T-helper 17 cell (primary cell): Measurements from ENCODE around the gene SUSD3. TPM values are rescaled to one million over a fixed set of nuclear protein-coding genes. Genes with fewer than 3 reads are reported as not detected.

ENCODE experiments used
- ATAC-seq: fragments of 150-1000 bp; cut with Tn5 transposase; 2 replicates; pipeline ENCODE4 v1.10.0; 2021; ENCODE audit warnings: mild to moderate bottlenecking, moderate library complexity
- DNase-seq, 3 donors: peaks; one replicate each; pipeline versions ENCODE4 v3.0.0 to v3.0.0-alpha.2; 2020 to 2021
- H3K9me3 ChIP-seq: one replicate; pipeline ENCODE4 v1.7.0; 2013; ENCODE audit warnings: low read length, mild to moderate bottlenecking; ENCODE audit not compliant: control insufficient read depth, poor library complexity, severe bottlenecking
- H3K27ac Mint-ChIP-seq: one replicate; pipeline ENCODE4 v1.8.0; 2022; ENCODE audit warnings: mild to moderate bottlenecking, moderate library complexity, mixed read lengths
- H3K27me3 Mint-ChIP-seq: one replicate; pipeline ENCODE4 v1.8.0; 2022; ENCODE audit warnings: mixed read lengths
- H3K36me3 Mint-ChIP-seq: one replicate; pipeline ENCODE4 v1.8.0; 2022; ENCODE audit warnings: low read depth, mixed read lengths
- H3K4me1 Mint-ChIP-seq: one replicate; pipeline ENCODE4 v1.8.0; 2022; ENCODE audit warnings: mild to moderate bottlenecking, mixed read lengths
- H3K4me3 Mint-ChIP-seq: one replicate; pipeline ENCODE4 v1.8.0; 2022; ENCODE audit warnings: mild to moderate bottlenecking, moderate library complexity, mixed read lengths
- total RNA-seq, 4 donors: library from RNA in 2 of 4; stranded (reverse) in 2 of 4; gene quantifications; one replicate each; pipeline ENCODE4 v1.2.3 and lab custom pipeline; 2022 to 2026

The SUSD3 gene
- total RNA-seq, 2 donors from 2014 or later = 47.2 to 62.3 TPM

DNA sequence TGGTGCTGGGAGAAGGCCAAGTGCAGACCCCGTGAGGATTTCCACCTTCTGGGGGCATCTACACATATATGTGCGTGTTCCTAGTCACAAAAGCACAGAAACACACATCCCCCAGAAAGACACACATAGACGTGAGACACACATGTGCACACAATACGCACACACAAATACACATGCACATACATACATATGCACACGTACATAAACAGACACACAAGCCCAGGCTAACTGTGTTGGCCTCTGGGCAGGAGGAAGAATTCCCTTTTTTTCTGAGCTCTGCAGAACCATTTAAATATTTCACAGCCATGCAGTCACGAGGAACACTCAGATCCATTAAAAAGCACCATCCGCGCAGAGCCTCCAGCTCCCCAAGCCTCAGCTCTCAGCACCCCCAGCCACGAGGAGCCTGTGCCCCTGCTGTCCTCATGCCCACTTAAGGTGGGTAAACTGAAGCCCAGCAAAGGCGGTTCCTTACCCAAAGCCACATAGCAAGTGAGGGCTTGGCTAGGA is 70.3 kb downstream of the SUSD3 start:
- H3K4me3 Mint-ChIP-seq = peak overlapping the region; percentile 67
- no peaks in the 10 kb centered on the region for H3K27me3 Mint-ChIP-seq
- no peaks in the 10 kb centered on the region for H3K9me3 ChIP-seq
- peak overlapping the region; percentile 87 for H3K27ac Mint-ChIP-seq
- no peak for ATAC-seq
- H3K36me3 Mint-ChIP-seq = no peaks in the 10 kb centered on the region
- DNase-seq = no peak
- peaks cover 71% of the 10 kb centered on the region for H3K4me1 Mint-ChIP-seq

DNA sequence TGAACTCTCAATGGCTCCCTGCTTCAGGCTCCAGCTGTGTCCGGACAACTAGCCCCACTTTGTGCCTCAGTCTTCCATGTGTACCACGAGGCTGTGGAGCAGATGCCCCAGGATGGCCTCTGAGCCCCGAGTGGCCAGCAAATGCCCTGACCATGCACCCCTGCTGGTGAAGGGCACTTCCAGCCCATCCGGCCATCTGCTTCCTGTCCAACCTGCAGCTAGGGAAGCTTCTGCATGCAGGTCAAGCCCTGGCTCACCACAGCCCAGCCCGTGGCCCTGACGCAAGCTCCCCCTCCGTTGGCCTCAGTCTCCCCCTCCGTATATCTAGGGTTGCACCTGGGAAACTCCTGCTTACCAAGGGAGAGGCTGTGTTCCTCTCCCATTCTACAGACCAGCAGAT is 70.8 kb downstream of the SUSD3 start:
- no peaks in the 10 kb centered on the region for H3K36me3 Mint-ChIP-seq
- peak overlapping the region; percentile 19 for H3K4me3 Mint-ChIP-seq
- no peak for DNase-seq
- H3K27ac Mint-ChIP-seq = peak overlapping the region; percentile 87
- ATAC-seq = no peak
- H3K9me3 ChIP-seq = no peaks in the 10 kb centered on the region
- H3K27me3 Mint-ChIP-seq = no peaks in the 10 kb centered on the region
- H3K4me1 Mint-ChIP-seq = peaks cover 69% of the 10 kb centered on the region

DNA sequence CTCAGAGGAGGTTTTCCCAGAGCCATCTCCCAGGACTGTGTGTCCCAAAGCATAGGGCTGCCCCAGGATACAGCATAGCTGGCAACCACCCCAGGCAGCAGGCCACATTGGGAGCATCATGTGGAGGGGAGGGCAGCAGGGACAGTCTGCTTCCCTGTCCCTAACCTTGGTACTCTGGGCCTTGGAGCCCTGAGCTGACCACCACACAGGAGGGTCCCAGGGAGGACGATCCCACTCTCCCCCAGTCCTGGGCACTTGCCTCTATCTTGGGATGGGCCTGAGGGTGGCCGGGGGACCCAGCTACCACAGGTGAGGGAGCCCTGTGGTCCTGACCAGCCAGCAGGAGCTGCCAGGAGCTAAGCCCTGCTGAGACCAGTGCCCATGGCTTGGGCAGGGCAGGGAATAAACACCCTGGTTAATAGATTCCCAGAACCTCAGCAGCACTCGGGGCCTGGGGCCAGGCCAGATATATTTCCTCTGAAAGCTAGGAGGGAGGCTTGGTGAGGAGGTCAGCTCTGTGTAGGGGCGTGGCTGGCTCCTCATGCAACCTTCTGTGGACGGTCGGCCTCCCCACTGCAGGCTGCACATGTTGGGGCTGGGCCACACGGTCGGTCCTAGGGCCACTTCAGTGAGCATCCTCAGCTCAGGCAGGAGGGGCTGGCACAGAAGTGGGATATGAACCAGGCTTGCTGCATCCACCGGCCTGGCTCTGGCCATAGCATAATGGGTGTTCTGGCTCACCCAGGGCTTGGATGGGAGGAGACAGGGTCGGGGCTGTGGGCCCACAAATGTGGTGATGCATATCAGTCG is 71.4 kb downstream of the SUSD3 start:
- Mint-ChIP-seq H3K27ac (peak overlapping the region; percentile 98), H3K36me3 (no peaks in the 10 kb centered on the region), H3K27me3 (no peaks in the 10 kb centered on the region), H3K4me1 (peaks cover 73% of the 10 kb centered on the region), H3K4me3 (peak overlapping the region; percentile 39)
- H3K9me3 ChIP-seq = no peaks in the 10 kb centered on the region
- DNase-seq (no peak), ATAC-seq (no peak)

DNA sequence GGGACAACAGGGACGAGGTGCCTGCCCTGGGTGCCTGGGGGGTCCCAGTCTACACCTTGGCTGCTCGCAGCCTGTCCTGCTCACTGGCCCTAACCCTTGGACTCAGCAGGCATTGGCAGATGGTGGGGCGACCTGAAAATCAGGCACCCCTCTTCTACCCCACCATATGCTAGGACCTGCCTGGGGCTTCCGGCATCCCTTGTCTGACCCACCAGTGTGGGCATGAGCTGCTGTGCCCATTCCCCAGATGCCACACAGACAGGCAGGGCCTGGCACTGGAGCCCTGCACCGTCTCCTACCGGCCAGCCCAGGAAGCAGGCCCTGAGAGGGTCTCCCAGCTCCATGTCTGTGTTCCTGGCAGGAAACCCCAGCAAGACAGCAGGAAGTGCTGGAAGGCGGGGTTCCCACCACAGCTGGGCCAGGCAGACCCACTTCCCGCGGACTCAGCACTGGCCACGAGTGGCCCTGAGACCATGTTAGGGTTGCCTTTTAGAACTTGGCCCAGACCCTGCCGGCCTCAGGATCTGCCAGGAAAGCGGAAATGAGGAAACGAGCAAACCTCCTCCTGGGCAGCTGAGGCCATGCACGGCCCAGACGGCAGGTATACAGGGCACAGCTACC is 72.5 kb downstream of the SUSD3 start:
- peaks cover 70% of the 10 kb centered on the region for H3K4me1 Mint-ChIP-seq
- peak overlapping the region; percentile 39 for H3K4me3 Mint-ChIP-seq
- DNase-seq (no peak), ATAC-seq (no peak)
- H3K27me3 Mint-ChIP-seq = no peaks in the 10 kb centered on the region
- H3K27ac Mint-ChIP-seq = peak overlapping the region; percentile 98
- H3K9me3 ChIP-seq = no peaks in the 10 kb centered on the region
- no peaks in the 10 kb centered on the region for H3K36me3 Mint-ChIP-seq

DNA sequence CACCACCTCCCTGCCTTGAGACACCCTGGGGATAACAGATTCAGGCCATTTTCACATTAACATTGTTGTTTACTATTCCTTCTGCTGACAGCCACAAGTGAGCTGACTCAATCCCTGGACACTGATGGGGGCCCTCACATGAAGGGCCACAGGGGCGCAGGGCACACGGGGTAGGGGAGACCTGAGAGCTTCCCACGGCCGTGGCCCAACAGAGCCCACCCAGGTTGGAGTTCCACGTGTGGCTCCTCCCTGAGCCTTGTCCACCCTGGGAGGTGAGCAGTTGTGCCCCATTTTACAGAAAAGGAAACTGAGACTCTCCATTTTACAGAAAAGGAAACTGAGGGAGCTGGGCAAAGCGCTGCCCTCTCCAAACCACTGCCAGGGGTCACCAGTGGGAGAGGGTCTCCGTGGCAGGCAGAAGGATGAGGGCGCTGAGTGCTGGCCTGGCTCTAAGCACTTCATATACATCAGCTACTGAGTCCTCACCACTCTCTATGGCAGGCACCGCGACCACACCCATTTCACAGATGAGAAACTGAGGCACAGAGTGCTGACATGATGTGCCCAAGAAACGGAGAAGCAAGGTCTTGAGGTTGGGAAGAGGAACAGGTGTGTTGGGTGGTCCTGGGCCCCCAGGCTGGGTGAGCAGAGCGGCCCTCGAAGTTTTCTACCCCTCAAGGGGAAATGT is 73.2 kb downstream of the SUSD3 start:
- peaks cover 62% of the 10 kb centered on the region for H3K4me1 Mint-ChIP-seq
- peak overlapping the region; percentile 91 for H3K4me3 Mint-ChIP-seq
- no peaks in the 10 kb centered on the region for H3K36me3 Mint-ChIP-seq

DNA sequence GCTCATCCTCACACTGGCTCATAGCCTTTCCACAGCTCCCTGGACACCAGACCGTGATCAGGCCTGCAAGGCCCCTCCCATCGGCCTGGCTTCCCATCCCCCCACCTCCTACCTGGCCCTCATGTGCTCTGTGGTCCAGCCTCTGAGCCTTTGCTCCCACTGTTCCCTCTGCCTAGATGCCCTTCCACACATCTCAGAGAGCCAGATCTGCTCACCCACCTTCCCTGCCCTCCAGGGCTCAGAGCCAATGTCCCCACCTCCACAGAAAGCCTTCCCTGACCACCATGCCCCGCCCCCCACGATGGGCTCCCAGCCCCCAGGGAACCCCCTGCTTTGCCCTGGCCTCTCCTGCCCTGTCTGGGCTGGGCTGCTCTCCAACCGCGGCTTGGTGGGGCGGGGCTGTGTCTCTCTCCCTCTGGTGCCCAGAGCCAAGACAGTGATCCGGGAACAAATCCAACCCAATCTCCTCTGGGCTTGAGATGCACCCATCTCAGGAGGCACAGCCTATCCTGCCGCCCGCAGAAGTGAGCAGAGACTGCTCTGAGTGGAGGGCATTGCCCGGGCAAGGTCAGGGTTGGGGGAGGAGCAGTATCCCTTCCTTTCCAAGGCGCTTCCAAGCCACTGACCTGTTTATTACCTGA is 73.9 kb downstream of the SUSD3 start:
- no peaks in the 10 kb centered on the region for H3K27me3 Mint-ChIP-seq
- H3K9me3 ChIP-seq = no peaks in the 10 kb centered on the region
- ATAC-seq (no peak), DNase-seq (no peak)
- peak overlapping the region; percentile 91 for H3K4me3 Mint-ChIP-seq
- H3K27ac Mint-ChIP-seq = peak overlapping the region; percentile 98
- no peaks in the 10 kb centered on the region for H3K36me3 Mint-ChIP-seq
- H3K4me1 Mint-ChIP-seq = peaks cover 56% of the 10 kb centered on the region

More for the DNA sequence above, 73.2 kb downstream of the SUSD3 start:
- no peaks in the 10 kb centered on the region for H3K27me3 Mint-ChIP-seq
- no peak for ATAC-seq
- H3K27ac Mint-ChIP-seq = peak overlapping the region; percentile 98
- no peak for DNase-seq
- no peaks in the 10 kb centered on the region for H3K9me3 ChIP-seq

DNA sequence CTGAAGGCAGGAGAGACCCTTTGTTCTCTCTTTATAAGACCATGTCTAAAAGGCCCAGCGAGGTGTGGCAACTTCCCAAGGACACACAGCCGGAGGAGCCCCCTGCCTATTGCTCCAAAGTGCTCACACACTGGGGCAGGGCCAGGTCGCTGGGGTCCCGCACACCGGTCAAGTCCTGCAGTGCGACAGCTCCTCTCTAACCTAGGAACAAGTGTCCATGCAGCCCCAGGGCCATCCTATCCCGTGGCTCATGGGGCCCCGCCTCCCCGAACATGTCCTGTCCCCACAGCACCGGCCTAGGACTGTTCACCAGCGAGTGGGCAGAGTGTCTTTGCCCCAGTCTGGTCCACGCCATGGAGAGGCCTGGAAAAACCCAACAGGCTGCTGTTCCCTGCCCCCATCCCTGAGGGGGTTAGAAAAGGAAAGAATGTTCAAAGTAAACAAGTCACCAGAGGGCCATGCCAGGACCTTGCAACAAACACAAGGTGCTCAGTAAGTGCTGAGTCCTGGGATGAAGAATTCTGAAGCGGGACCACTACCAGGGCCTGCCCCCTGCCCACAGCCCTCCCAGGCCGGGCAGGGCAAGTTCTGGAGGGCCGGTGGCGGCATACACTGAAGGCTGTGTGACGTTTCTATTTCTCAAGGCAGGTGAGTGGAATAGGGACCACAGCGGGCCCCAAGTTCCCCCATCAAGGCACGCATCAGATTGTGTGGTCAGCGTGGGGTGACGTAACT is 74.6 kb downstream of the SUSD3 start:
- no peaks in the 10 kb centered on the region for H3K9me3 ChIP-seq
- H3K4me1 Mint-ChIP-seq = peaks cover 55% of the 10 kb centered on the region
- ATAC-seq = peak; percentile 15
- peak overlapping the region; percentile 91 for H3K4me3 Mint-ChIP-seq
- H3K27me3 Mint-ChIP-seq = no peaks in the 10 kb centered on the region
- no peaks in the 10 kb centered on the region for H3K36me3 Mint-ChIP-seq
- H3K27ac Mint-ChIP-seq = peak overlapping the region; percentile 98
- DNase-seq = no peak

DNA sequence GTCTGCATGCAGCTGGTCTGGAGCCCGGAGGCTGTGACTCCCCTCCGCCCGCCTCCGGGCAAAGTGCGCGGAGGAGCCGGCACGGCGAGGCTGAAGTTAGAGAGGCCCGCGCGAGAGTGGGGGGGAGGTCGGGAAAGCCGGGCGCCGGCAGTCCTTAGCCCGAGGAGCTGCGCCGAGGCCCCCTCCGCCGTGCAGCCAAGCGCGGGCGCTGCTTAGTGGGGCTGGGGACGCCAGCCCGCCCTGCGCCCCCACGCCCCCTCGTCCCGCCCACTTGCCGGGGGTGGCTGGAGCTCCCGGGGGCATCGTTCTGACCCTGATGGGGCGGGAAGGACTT is 75.1 kb downstream of the SUSD3 start:
- no peak for ATAC-seq
- Mint-ChIP-seq H3K27me3 (no peaks in the 10 kb centered on the region), H3K4me1 (peaks cover 56% of the 10 kb centered on the region), H3K36me3 (no peaks in the 10 kb centered on the region), H3K27ac (peak overlapping the region; percentile 98), H3K4me3 (peak overlapping the region; percentile 91)
- H3K9me3 ChIP-seq = no peaks in the 10 kb centered on the region
- DNase-seq = peak in 2 of 3 donors; percentile 33 to 56

DNA sequence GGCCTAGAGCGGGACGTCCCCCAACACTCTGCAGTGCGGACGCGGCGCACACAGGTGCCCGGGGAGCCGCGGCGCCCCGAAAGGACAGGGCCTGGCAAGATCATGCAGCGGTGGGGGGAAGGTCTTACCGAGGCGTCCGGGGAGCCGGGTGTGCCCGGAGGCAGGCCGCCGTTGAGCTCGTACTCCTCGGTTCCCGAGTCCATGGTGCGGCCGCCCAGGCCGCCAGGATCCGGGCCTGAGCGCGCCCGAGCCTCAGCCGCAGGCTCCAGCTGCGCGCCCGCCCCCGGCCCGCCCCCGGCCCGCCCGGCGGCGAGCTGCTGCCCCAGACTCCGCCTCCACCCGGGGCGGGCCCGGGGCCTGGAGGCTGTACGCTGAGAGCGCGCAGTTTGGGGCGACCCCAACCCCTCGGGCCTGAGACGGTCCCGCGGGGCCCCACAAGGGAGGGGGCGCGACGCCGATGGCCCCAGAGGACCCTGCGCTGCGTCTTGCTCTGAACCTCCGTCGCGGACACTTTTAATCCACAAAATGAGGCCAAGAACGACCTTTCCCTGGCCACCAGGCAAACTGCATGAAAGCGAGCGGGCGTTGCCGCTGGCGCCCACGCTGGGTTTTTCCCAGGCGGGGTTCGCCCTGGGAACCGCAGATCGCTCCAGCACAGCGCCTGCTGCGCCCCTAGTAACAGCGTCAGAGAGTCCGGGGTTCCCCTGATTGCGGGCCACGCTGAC is 75.7 kb downstream of the SUSD3 start, which contains the start of gene NINJ1:
NINJ1 (minus strand) TSS at position 237 of the 725 bp plus-strand sequence; CDS start at position 203, 34 bp downstream.
- Mint-ChIP-seq H3K27ac (peak within 1 kb of the TSS; percentile 98), H3K27me3 (no peaks in the 10 kb centered on the region), H3K36me3 (no peaks in the 10 kb centered on the region), H3K4me3 (peak within 1 kb of the TSS; percentile 91), H3K4me1 (peaks cover 52% of the 10 kb centered on the region)
- ATAC-seq (peak; percentile 88), DNase-seq (peak; percentile 85 to 90 (median 85))
- no peaks in the 10 kb centered on the region for H3K9me3 ChIP-seq
